GM23338 (cell line): ENCODE measurements around the gene SLC4A7.

Source experiments
- CREB1 ChIP-seq: fragments of 250-450 bp; sonication (Bioruptor Pico); IDR thresholded peaks from 2 replicates; pipeline ENCODE4 v1.5.0; 2020; ENCODE audit warnings: low read depth, mild to moderate bottlenecking, moderate library complexity
- CTCF ChIP-seq, 2 experiments: fragments of 200-600 bp in 1 of 2; sonication (generic) in 1 of 2; conservative IDR thresholded peaks; 2 replicates each; pipeline versions ENCODE4 v1.5.1 to v1.6.1; 2016 to 2017; ENCODE audit warnings: antibody characterized with exemption in 2 of 2, low read depth in 2 of 2, mild to moderate bottlenecking in 2 of 2, moderate library complexity in 1 of 2
- ETS1 ChIP-seq: IDR thresholded peaks from 2 replicates; pipeline ENCODE4 v1.6.1; 2016; ENCODE audit warnings: antibody characterized with exemption
- EZH2 ChIP-seq: fragments of 200-600 bp; sonication (generic); IDR thresholded peaks from one replicate; pipeline ENCODE4 v1.8.0; 2017; ENCODE audit warnings: antibody characterized with exemption, mild to moderate bottlenecking, low read depth; ENCODE audit not compliant: unreplicated experiment
- EZH2phosphoT487 ChIP-seq: fragments of 200-600 bp; sonication (generic); IDR thresholded peaks from one replicate; pipeline ENCODE4 v1.8.1; 2018; ENCODE audit warnings: antibody characterized with exemption; ENCODE audit not compliant: unreplicated experiment
- JUNB ChIP-seq: IDR thresholded peaks from one replicate; pipeline ENCODE4 v1.6.1; 2016; ENCODE audit warnings: antibody characterized with exemption; ENCODE audit not compliant: unreplicated experiment
- POLR2AphosphoS5 ChIP-seq: IDR thresholded peaks from 2 replicates; pipeline ENCODE4 v1.6.1; 2016; ENCODE audit warnings: antibody characterized with exemption, low read depth
- REST ChIP-seq: IDR thresholded peaks from one replicate; pipeline ENCODE4 v1.6.1; 2018; ENCODE audit warnings: antibody characterized with exemption; ENCODE audit not compliant: unreplicated experiment
- STAT1 ChIP-seq: IDR thresholded peaks from one replicate; pipeline ENCODE4 v1.6.1; 2016; ENCODE audit warnings: antibody characterized with exemption; ENCODE audit not compliant: unreplicated experiment
- ZNF114 ChIP-seq: fragments of 250-450 bp; sonication (Bioruptor Pico); IDR thresholded peaks from 2 replicates; pipeline ENCODE4 v1.5.0; 2020; ENCODE audit warnings: mild to moderate bottlenecking, moderate library complexity
- ZNF462 ChIP-seq: fragments of 250-450 bp; sonication (Bioruptor Pico); IDR thresholded peaks from 2 replicates; pipeline ENCODE4 v1.5.0; 2020; ENCODE audit warnings: mild to moderate bottlenecking, moderate library complexity

GRCh38 chr3:27503526-27503925 lies 19.3 kb upstream of the SLC4A7 start:
- TF ChIP-seq EZH2phosphoT487 (no peak), POLR2AphosphoS5 (no peak), CREB1 (CRISPR knock-in tag) (no peak), EZH2 (no peak), CTCF (conservative IDR thresholded peaks at IDR 0.05; ENCODE audit: low read depth in 2 of 2) (no peak), REST (no peak), ETS1 (no peak), JUNB (no peak), STAT1 (no peak), ZNF462 (CRISPR knock-in tag) (no peak), ZNF114 (no peak)
